Thymus (tissue), 11 donors: ENCODE measurements around the gene SLFNL1. TPM values are rescaled to one million over a fixed set of nuclear protein-coding genes. Genes with fewer than 3 reads are reported as not detected.

ENCODE experiments used
- DNase-seq, 9 donors: peaks; one replicate each; pipeline ENCODE4 v3.0.0-alpha.2; 2013; ENCODE audit warnings: low spot score in 9 of 9, low read depth in 6 of 9, missing footprints in 1 of 9
- H3K27ac ChIP-seq, 2 donors: one replicate each; pipeline ENCODE4 v1.5.1; 2013; ENCODE audit warnings: control low read depth in 1 of 2, low read depth in 1 of 2, low read length in 1 of 2, mild to moderate bottlenecking in 1 of 2, moderate library complexity in 1 of 2
- H3K27me3 ChIP-seq, 2 donors: one replicate each; pipeline ENCODE4 v1.5.1; 2013; ENCODE audit warnings: low read length in 1 of 2; ENCODE audit not compliant: control insufficient read depth in 2 of 2, insufficient read depth in 1 of 2
- H3K36me3 ChIP-seq, 2 donors: one replicate each; pipeline ENCODE4 v1.5.1; 2013; ENCODE audit warnings: low read length in 1 of 2, mild to moderate bottlenecking in 1 of 2, moderate library complexity in 1 of 2; ENCODE audit not compliant: control insufficient read depth in 2 of 2, insufficient read depth in 2 of 2
- H3K4me1 ChIP-seq, 2 donors: one replicate each; pipeline ENCODE4 v1.5.1; 2013; ENCODE audit warnings: low read length in 2 of 2; ENCODE audit not compliant: control insufficient read depth in 2 of 2, insufficient read depth in 2 of 2
- H3K4me3 ChIP-seq, 2 donors: one replicate each; pipeline ENCODE4 v1.5.1; 2013; ENCODE audit warnings: low read length in 2 of 2, control low read depth in 1 of 2, mild to moderate bottlenecking in 1 of 2
- H3K9me3 ChIP-seq, 2 donors: one replicate each; pipeline ENCODE4 v1.5.1; 2013; ENCODE audit warnings: low read length in 1 of 2, mild to moderate bottlenecking in 1 of 2; ENCODE audit not compliant: control insufficient read depth in 2 of 2, insufficient read depth in 1 of 2
- WGBS: extraction: QIAGEN DNeasy Blood & Tissue Kit; methylation state at CpG from one replicate; pipeline ENCODE4 v1.1.7; 2013; 5-methylcytosine and 5-hydroxymethylcytosine counted together
- polyA plus RNA-seq: library from polyadenylated mRNA; stranded (reverse); fragments of 200-250 nt; gene quantifications from one replicate; pipeline ENCODE4 v1.2.3, GENCODE V29; 2013
- total RNA-seq: library from RNA; stranded (reverse); fragments of 120-200 nt; gene quantifications from one replicate; pipeline ENCODE4 v1.2.4, GENCODE V29; 2013
- donor health status: healthy.

Gene SLFNL1
- total and polyA plus RNA-seq, 2 donors, result 0.19 to 0.82 TPM

- H3K9me3 ChIP-seq, result no peaks in the 10 kb centered on the region
- H3K36me3 ChIP-seq, result peaks cover 33 to 44% of the 10 kb centered on the region in 2 donors
- DNase-seq, result no peak
- H3K27me3 ChIP-seq, result no peaks in the 10 kb centered on the region
- H3K4me3 ChIP-seq, result no peak overlapping the region
- peaks cover 7 to 11% of the 10 kb centered on the region in 2 donors for H3K4me1 ChIP-seq
- 95% methylated on average over 5 of the region's 5 CpGs for WGBS
- H3K27ac ChIP-seq, result no peak overlapping the region
Observed at GRCh38 chr1:41023279-41023990, 1.9 kb upstream of the SLFNL1 start.

DNA sequence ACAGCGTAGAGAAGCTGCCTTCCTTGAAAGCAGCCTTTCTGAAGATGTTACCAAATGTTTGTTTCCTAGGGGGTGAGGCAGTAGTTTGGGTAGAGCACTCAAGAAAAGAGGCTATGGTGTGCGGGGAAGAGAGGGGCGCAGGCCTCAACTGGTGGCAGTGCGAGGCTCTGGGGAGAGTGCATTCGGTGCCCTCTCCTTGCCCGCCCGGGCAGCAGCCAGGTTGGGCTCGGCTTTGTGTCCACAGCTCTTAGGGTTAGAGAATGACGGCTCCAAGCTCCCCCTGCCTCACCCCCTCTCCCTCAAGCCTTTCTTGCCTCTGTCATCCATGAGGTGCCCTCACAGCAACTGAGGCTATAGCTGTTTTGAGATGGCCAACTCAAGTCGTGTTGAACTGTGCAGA lies 899 bp upstream of the SLFNL1 start:
- no peak overlapping the region for H3K4me3 ChIP-seq
- H3K9me3 ChIP-seq, result no peaks in the 10 kb centered on the region
- no peaks in the 10 kb centered on the region for H3K27me3 ChIP-seq
- 98% methylated on average over 10 of the region's 10 CpGs for WGBS
- no peak for DNase-seq
- H3K36me3 ChIP-seq, result peaks cover 34 to 41% of the 10 kb centered on the region in 2 donors
- H3K4me1 ChIP-seq, result peaks cover 7 to 11% of the 10 kb centered on the region in 2 donors
- no peak overlapping the region for H3K27ac ChIP-seq

GRCh38 chr1:41020654-41021053 lies 871 bp downstream of the SLFNL1 start:
- WGBS, result 77% methylated on average over 3 of the region's 3 CpGs
- DNase-seq, result no peak
- Histone ChIP-seq H3K4me3 (no peak overlapping the region), H3K4me1 (peaks cover 9 to 15% of the 10 kb centered on the region in 2 donors), H3K27me3 (no peaks in the 10 kb centered on the region), H3K27ac (no peak overlapping the region), H3K36me3 (peaks cover 33 to 41% of the 10 kb centered on the region in 2 donors), H3K9me3 (no peaks in the 10 kb centered on the region)

DNA sequence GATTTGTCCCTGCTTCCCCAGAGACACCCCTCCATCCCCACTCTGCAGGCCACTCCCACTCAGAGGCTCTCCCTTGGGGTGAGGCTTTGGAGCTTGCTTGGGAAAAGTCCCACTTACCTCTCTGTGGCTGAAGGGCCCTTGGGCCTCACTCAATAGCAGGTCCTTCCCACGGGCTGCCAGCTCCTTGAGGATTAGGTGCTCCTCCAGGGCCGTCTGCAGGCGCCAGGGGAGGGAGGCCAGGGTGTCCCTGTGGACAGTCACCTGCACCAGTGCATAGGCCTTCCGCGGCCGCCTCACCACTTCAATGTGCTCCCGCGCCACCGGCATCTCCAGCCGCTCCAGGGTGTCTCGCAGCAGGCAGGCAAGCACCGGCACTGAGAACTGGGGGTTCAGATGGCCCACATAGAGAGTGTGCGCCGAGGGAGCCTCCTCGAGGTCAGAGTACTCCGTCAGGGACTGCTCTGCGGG lies 1.4 kb downstream of the SLFNL1 start:
- Histone ChIP-seq H3K4me3 (no peak overlapping the region), H3K27me3 (no peaks in the 10 kb centered on the region), H3K27ac (no peak overlapping the region), H3K9me3 (no peaks in the 10 kb centered on the region), H3K4me1 (peaks cover 14 to 20% of the 10 kb centered on the region in 2 donors), H3K36me3 (peaks cover 35 to 38% of the 10 kb centered on the region in 2 donors)
- DNase-seq, result no peak
- WGBS, result 97% methylated on average over 17 of the region's 17 CpGs

- WGBS, result 89% methylated on average over 2 of the region's 2 CpGs
- no peak for DNase-seq
- no peaks in the 10 kb centered on the region for H3K9me3 ChIP-seq
- H3K36me3 ChIP-seq, result peaks cover 32 to 36% of the 10 kb centered on the region in 2 donors
- no peaks in the 10 kb centered on the region for H3K27me3 ChIP-seq
- no peak overlapping the region for H3K27ac ChIP-seq
- peaks cover 20 to 28% of the 10 kb centered on the region in 2 donors for H3K4me1 ChIP-seq
- H3K4me3 ChIP-seq, result no peak overlapping the region
Observed at GRCh38 chr1:41019353-41019745, 2.2 kb downstream of the SLFNL1 start.

DNA sequence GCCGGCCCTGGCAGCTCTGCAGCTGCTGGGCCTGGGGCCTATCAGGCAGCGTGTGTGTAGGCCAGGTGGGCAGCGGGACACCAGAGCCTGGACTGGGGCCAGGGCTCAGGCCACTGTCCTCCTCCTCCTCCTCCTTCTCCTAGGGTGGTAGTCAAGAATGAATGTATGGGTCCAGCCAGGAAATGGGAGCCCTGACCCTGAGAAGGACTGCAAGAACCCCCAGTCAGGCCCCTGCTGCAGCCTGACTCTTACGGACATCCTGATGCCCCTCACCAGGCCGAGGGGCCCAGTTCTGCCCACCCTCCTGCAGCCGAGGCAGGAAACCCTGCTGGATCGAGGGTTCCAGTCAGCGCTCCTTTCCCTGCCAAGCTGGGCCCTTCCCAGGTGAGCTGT lies 3.5 kb downstream of the SLFNL1 start:
- no peaks in the 10 kb centered on the region for H3K27me3 ChIP-seq
- peaks cover 27 to 38% of the 10 kb centered on the region in 2 donors for H3K4me1 ChIP-seq
- H3K27ac ChIP-seq, result no peak overlapping the region
- 98% methylated on average over 8 of the region's 8 CpGs for WGBS
- peaks cover 26 to 43% of the 10 kb centered on the region in 2 donors for H3K36me3 ChIP-seq
- H3K4me3 ChIP-seq, result no peak overlapping the region
- DNase-seq, result no peak
- H3K9me3 ChIP-seq, result no peaks in the 10 kb centered on the region

- Histone ChIP-seq H3K4me3 (no peak overlapping the region), H3K4me1 (peaks cover 27 to 38% of the 10 kb centered on the region in 2 donors), H3K36me3 (peaks cover 32 to 49% of the 10 kb centered on the region in 2 donors), H3K27ac (no peak overlapping the region), H3K27me3 (no peaks in the 10 kb centered on the region), H3K9me3 (no peaks in the 10 kb centered on the region)
- WGBS, result 99% methylated on average over 44 of the region's 44 CpGs
- no peak for DNase-seq
Observed at GRCh38 chr1:41017141-41018017, 4.1 kb downstream of the SLFNL1 start.

GRCh38 chr1:41015897-41016470 lies 5.5 kb downstream of the SLFNL1 start:
- Histone ChIP-seq H3K4me1 (peaks cover 20 to 27% of the 10 kb centered on the region in 2 donors), H3K9me3 (no peaks in the 10 kb centered on the region), H3K27ac (peak overlapping the region; percentile 47 to 80), H3K36me3 (peaks cover 43 to 63% of the 10 kb centered on the region in 2 donors), H3K4me3 (no peak overlapping the region), H3K27me3 (no peaks in the 10 kb centered on the region)
- WGBS, result 91% methylated on average over 13 of the region's 13 CpGs
- no peak for DNase-seq
